HG03280 (cell line): ENCODE measurements around the gene THBD.
A peak's percentile ranks its signal among the peaks of the same experiment; 100 is the strongest.

Source experiments
- ATAC-seq: cut with Tn5 transposase; IDR thresholded peaks from one replicate; pipeline ENCODE4 v1.9.1; 2021; ENCODE audit warnings: mild to moderate bottlenecking, moderate library complexity; ENCODE audit not compliant: unreplicated experiment

THBD gene

GRCh38 chr20:23018941-23019340 is 30.5 kb downstream of the THBD start:
- ATAC-seq: no peak

- peak; percentile 60 for ATAC-seq
Measured at GRCh38 chr20:23018432-23018831, 31.0 kb downstream of the THBD start.

GRCh38 chr20:23017516-23017915 is 32.0 kb downstream of the THBD start:
- no peak for ATAC-seq

GRCh38 chr20:23013429-23013828 is 36.0 kb downstream of the THBD start:
- no peak for ATAC-seq

GRCh38 chr20:23011008-23011721 is 38.3 kb downstream of the THBD start:
- ATAC-seq: no peak

- no peak for ATAC-seq
Measured at GRCh38 chr20:23010096-23010495, 39.4 kb downstream of the THBD start.

- ATAC-seq: no peak
Measured at GRCh38 chr20:23009636-23010035, 39.8 kb downstream of the THBD start.

GRCh38 chr20:23008667-23009066 is 40.8 kb downstream of the THBD start:
- ATAC-seq: no peak

GRCh38 chr20:23007886-23008655 is 41.4 kb downstream of the THBD start:
- ATAC-seq: no peak

- ATAC-seq: no peak
Measured at GRCh38 chr20:23007462-23007861, 42.0 kb downstream of the THBD start.

GRCh38 chr20:23005776-23006175 is 43.7 kb downstream of the THBD start:
- no peak for ATAC-seq

GRCh38 chr20:23003881-23004460 is 45.5 kb downstream of the THBD start:
- no peak for ATAC-seq

- no peak for ATAC-seq
Measured at GRCh38 chr20:23003077-23003635, 46.3 kb downstream of the THBD start.

GRCh38 chr20:23002276-23002675 is 47.2 kb downstream of the THBD start:
- no peak for ATAC-seq

GRCh38 chr20:23000232-23000947 is 49.1 kb downstream of the THBD start:
- ATAC-seq: no peak

GRCh38 chr20:22999756-23000155 is 49.7 kb downstream of the THBD start:
- no peak for ATAC-seq

- no peak for ATAC-seq
Measured at GRCh38 chr20:22998476-22998875, 51.0 kb downstream of the THBD start.

- no peak for ATAC-seq
Measured at GRCh38 chr20:22995923-22996322, 53.5 kb downstream of the THBD start.
